Parathyroid adenoma (tissue), 2 donors: ENCODE measurements around the gene C2CD2.

ENCODE experiments used
- H2AFZ ChIP-seq: fragments of 300-600 bp; sonication (generic); one replicate; pipeline ENCODE4 v1.7.0; 2017; ENCODE audit warnings: antibody characterized with exemption, mild to moderate bottlenecking
- H3K27ac ChIP-seq: fragments of 300-600 bp; sonication (generic); one replicate; pipeline ENCODE4 v1.7.0; 2017
- H3K27me3 ChIP-seq: fragments of 300-600 bp; sonication (generic); one replicate; pipeline ENCODE4 v1.7.0; 2017; ENCODE audit warnings: low read length; ENCODE audit not compliant: control insufficient read depth, insufficient read depth
- H3K36me3 ChIP-seq: fragments of 300-600 bp; sonication (generic); one replicate; pipeline ENCODE4 v1.7.0; 2017; ENCODE audit warnings: low read length; ENCODE audit not compliant: control insufficient read depth, insufficient read depth
- H3K4me1 ChIP-seq: fragments of 300-600 bp; sonication (generic); one replicate; pipeline ENCODE4 v1.7.0; 2017; ENCODE audit warnings: control low read depth
- H3K4me2 ChIP-seq: fragments of 300-600 bp; sonication (generic); one replicate; pipeline ENCODE4 v1.7.0; 2017; ENCODE audit warnings: low read length
- H3K4me3 ChIP-seq: fragments of 300-600 bp; sonication (generic); one replicate; pipeline ENCODE4 v1.7.0; 2017; ENCODE audit warnings: low read depth, low read length
- H3K79me2 ChIP-seq: fragments of 300-600 bp; sonication (generic); one replicate; pipeline ENCODE4 v1.7.0; 2017; ENCODE audit warnings: control low read depth
- H3K9ac ChIP-seq: fragments of 300-600 bp; sonication (generic); one replicate; pipeline ENCODE4 v1.7.0; 2017; ENCODE audit warnings: mild to moderate bottlenecking
- H3K9me3 ChIP-seq: fragments of 300-600 bp; sonication (generic); one replicate; pipeline ENCODE4 v1.7.0; 2017; ENCODE audit warnings: low read length; ENCODE audit not compliant: control insufficient read depth
- CTCF ChIP-seq: fragments of 300-600 bp; sonication (generic); IDR thresholded peaks from one replicate; pipeline ENCODE4 v1.7.0; 2017; ENCODE audit warnings: antibody characterized with exemption, mild to moderate bottlenecking
- donor health status: primary hyperparathyroidism.

Gene C2CD2

GRCh38 chr21:41958886-41959563 lies 5.2 kb upstream of the C2CD2 start:
- Histone ChIP-seq H3K9me3 (no peaks in the 10 kb centered on the region), H3K79me2 (no peaks in the 10 kb centered on the region), H3K36me3 (no peaks in the 10 kb centered on the region), H3K4me3 (no peak overlapping the region), H3K4me1 (peaks cover 8% of the 10 kb centered on the region), H3K9ac (no peak overlapping the region), H2AFZ (no peak overlapping the region), H3K27me3 (no peaks in the 10 kb centered on the region), H3K4me2 (no peak overlapping the region), H3K27ac (no peak overlapping the region)
- no peak for TF ChIP-seq CTCF

GRCh38 chr21:41957991-41958766 lies 4.4 kb upstream of the C2CD2 start:
- H3K4me2 ChIP-seq, result no peak overlapping the region
- peak overlapping the region; percentile 77 for H3K27ac ChIP-seq
- H3K9ac ChIP-seq, result no peak overlapping the region
- H3K27me3 ChIP-seq, result no peaks in the 10 kb centered on the region
- TF ChIP-seq CTCF, result peak; percentile 16
- H3K4me1 ChIP-seq, result peaks cover 8% of the 10 kb centered on the region
- no peak overlapping the region for H2AFZ ChIP-seq
- no peak overlapping the region for H3K4me3 ChIP-seq
- no peaks in the 10 kb centered on the region for H3K9me3 ChIP-seq
- no peaks in the 10 kb centered on the region for H3K36me3 ChIP-seq
- H3K79me2 ChIP-seq, result no peaks in the 10 kb centered on the region

- no peak overlapping the region for H3K4me3 ChIP-seq
- no peaks in the 10 kb centered on the region for H3K27me3 ChIP-seq
- H3K4me1 ChIP-seq, result peaks cover 10% of the 10 kb centered on the region
- peak overlapping the region; percentile 20 for H3K4me2 ChIP-seq
- peaks cover 2% of the 10 kb centered on the region for H3K79me2 ChIP-seq
- H3K9ac ChIP-seq, result no peak overlapping the region
- no peaks in the 10 kb centered on the region for H3K9me3 ChIP-seq
- no peaks in the 10 kb centered on the region for H3K36me3 ChIP-seq
- H2AFZ ChIP-seq, result peak overlapping the region; percentile 50
- peak overlapping the region; percentile 77 for H3K27ac ChIP-seq
- no peak for TF ChIP-seq CTCF
Measured at GRCh38 chr21:41956926-41957729, 3.3 kb upstream of the C2CD2 start.

- peaks cover 2% of the 10 kb centered on the region for H3K79me2 ChIP-seq
- no peak overlapping the region for H3K4me3 ChIP-seq
- H3K36me3 ChIP-seq, result no peaks in the 10 kb centered on the region
- H3K4me2 ChIP-seq, result no peak overlapping the region
- H3K27me3 ChIP-seq, result no peaks in the 10 kb centered on the region
- no peak overlapping the region for H3K9ac ChIP-seq
- H3K4me1 ChIP-seq, result peaks cover 13% of the 10 kb centered on the region
- no peak for TF ChIP-seq CTCF
- no peak overlapping the region for H3K27ac ChIP-seq
- no peaks in the 10 kb centered on the region for H3K9me3 ChIP-seq
- H2AFZ ChIP-seq, result no peak overlapping the region
Measured at GRCh38 chr21:41955516-41955915, 1.7 kb upstream of the C2CD2 start.
